A673 (cell line): ENCODE measurements around the gene LCLAT1. TPM values are rescaled to one million over a fixed set of nuclear protein-coding genes. Genes with fewer than 3 reads are reported as not detected.

Experiments used
- BruUV-seq: library from RNA; stranded (reverse); fragments of 400-500 nt; replicated peaks from 2 replicates; lab custom pipeline; 2021; lab: Mats Ljungman, UMichigan
- CTCF ChIA-PET: fragments of 300-600 bp; sonication (Branson Sonifier 250); formaldehyde crosslinking; loops from one replicate; lab custom pipeline; 2022; ENCODE audit warnings: antibody characterized with exemption; lab: Charles Lee
- POLR2A ChIA-PET: fragments of 300-600 bp; sonication (Branson Sonifier 250); formaldehyde crosslinking; loops from one replicate; lab custom pipeline; 2022; ENCODE audit warnings: antibody characterized with exemption; ENCODE audit not compliant: low non-redundant PET; lab: Charles Lee
- DNase-seq: peaks from one replicate; pipeline ENCODE4 v3.0.0-alpha.2; 2015; ENCODE audit warnings: low spot score
- H3K27ac ChIP-seq: fragments of 200-600 bp; sonication (generic); 2 replicates; pipeline ENCODE4 v1.5.1; 2016; ENCODE audit warnings: mixed run types, low read depth, mild to moderate bottlenecking, mixed read lengths, antibody characterized with exemption, low read length; ENCODE audit not compliant: poor library complexity, severe bottlenecking
- H3K27me3 ChIP-seq: fragments of 200-600 bp; sonication (generic); replicated peaks from 2 replicates; pipeline ENCODE4 v1.6.1; 2017; ENCODE audit warnings: mixed run types, low read depth, mild to moderate bottlenecking, mixed read lengths, antibody characterized with exemption, low read length; ENCODE audit not compliant: insufficient read depth, poor library complexity
- H3K36me3 ChIP-seq: fragments of 200-600 bp; sonication (generic); 2 replicates; pipeline ENCODE4 v1.6.1; 2016; ENCODE audit warnings: mixed run types, mild to moderate bottlenecking, mixed read lengths, antibody characterized with exemption, low read length; ENCODE audit not compliant: insufficient read depth, poor library complexity, severe bottlenecking
- H3K4me1 ChIP-seq: fragments of 200-600 bp; sonication (generic); 2 replicates; pipeline ENCODE4 v1.6.1; 2017; ENCODE audit warnings: mixed run types, mild to moderate bottlenecking, mixed read lengths, antibody characterized with exemption, low read length; ENCODE audit not compliant: insufficient read depth, poor library complexity, severe bottlenecking
- H3K4me3 ChIP-seq: fragments of 200-600 bp; sonication (generic); 2 replicates; pipeline ENCODE4 v1.5.1; 2016; ENCODE audit warnings: low read depth, mixed run types, mild to moderate bottlenecking, mixed read lengths, low read length; ENCODE audit not compliant: poor library complexity, severe bottlenecking
- H3K9me3 ChIP-seq: fragments of 200-600 bp; sonication (generic); 2 replicates; pipeline ENCODE4 v1.6.1; 2016; ENCODE audit warnings: mixed run types, low read depth, mild to moderate bottlenecking, mixed read lengths, antibody characterized with exemption, low read length; ENCODE audit not compliant: poor library complexity, severe bottlenecking
- EZH2 ChIP-seq: fragments of 200-600 bp; sonication (generic); IDR thresholded peaks from 2 replicates; pipeline ENCODE4 v1.6.1; 2017; ENCODE audit warnings: borderline replicate concordance, low read depth, mild to moderate bottlenecking, mixed read lengths, antibody characterized with exemption, low read length; ENCODE audit not compliant: poor library complexity, severe bottlenecking
- intact Hi-C: fragments of 100-400 bp; cut with micrococcal nuclease; formaldehyde crosslinking; loops from one replicate; pipeline ENCODE4 v1.10.0; 2022; ENCODE audit not compliant: unreplicated experiment
- total RNA-seq: library from RNA; stranded (reverse); gene quantifications from 2 replicates; pipeline ENCODE4 v1.2.3, GENCODE V29; 2021
- TF ChIP-seq, protein P1 (sequence below): fragments of 300-800, 200-600 bp; sonication (generic); conservative IDR thresholded peaks from 2 replicates; pipeline ENCODE4 v1.5.1; 2017; ENCODE audit warnings: low read depth, mild to moderate bottlenecking, antibody characterized with exemption, low read length, moderate library complexity, mixed read lengths

LCLAT1 gene
- total RNA-seq, 1 experiment from 2014 or later: 35.3 TPM

DNA sequence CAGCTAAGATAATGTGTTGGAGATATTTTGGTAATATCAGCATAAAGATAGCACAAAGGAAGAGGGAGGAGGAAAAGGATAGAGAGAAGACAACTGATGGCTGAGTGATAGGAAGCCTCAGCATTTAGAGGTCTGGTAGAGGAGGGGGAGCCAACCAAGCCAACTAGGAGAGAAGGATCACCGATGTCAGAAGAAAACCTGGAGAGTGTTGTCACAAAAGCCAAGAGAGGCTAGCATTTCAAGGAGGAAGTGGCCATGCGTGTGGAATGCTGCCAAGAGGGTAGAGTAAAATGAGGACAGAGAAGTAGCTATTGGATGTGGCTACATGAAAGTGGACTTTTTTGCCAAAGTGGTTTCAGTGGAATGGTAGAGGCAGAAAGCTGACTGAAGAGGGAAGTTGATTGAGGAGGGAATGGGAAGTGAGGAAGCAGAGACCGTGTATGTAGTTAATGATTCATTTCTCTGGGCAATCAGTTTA is 34.3 kb downstream of the LCLAT1 start:
- ChIA-PET CTCF (no interaction called here), POLR2A (interaction anchor here (0.7 kb wide), 1 partner anchor 85 kb away, joined by 3 read pairs; no protein-coding TSS in a partner anchor)

DNA sequence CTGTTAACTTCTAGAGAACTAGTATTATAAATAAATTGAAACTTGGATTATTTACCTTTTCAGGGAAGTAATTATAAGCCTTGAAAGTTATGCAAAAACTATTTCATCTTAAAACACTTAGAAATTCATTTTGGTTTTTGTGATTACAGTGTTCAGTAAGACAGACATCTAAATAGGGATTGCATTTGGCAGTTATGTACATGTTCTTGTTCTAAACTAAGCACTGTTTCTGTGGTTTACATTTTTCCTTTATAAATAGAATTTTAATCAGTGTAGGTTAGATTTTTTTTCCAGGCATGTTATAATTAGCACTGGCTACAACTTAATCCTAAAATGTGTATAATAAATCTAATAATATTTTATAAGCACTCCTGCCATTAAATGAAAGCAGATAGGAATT is 35.0 kb downstream of the LCLAT1 start:
- BruUV-seq: no TSS peak
- Histone ChIP-seq H3K4me1 (peaks cover 7% of the 10 kb centered on the region), H3K27ac (no peak overlapping the region), H3K36me3 (no peaks in the 10 kb centered on the region), H3K27me3 (no peaks in the 10 kb centered on the region), H3K9me3 (no peaks in the 10 kb centered on the region), H3K4me3 (no peak overlapping the region)
- TF ChIP-seq, protein P1, sequence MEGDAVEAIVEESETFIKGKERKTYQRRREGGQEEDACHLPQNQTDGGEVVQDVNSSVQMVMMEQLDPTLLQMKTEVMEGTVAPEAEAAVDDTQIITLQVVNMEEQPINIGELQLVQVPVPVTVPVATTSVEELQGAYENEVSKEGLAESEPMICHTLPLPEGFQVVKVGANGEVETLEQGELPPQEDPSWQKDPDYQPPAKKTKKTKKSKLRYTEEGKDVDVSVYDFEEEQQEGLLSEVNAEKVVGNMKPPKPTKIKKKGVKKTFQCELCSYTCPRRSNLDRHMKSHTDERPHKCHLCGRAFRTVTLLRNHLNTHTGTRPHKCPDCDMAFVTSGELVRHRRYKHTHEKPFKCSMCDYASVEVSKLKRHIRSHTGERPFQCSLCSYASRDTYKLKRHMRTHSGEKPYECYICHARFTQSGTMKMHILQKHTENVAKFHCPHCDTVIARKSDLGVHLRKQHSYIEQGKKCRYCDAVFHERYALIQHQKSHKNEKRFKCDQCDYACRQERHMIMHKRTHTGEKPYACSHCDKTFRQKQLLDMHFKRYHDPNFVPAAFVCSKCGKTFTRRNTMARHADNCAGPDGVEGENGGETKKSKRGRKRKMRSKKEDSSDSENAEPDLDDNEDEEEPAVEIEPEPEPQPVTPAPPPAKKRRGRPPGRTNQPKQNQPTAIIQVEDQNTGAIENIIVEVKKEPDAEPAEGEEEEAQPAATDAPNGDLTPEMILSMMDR: no peak
- no peak for TF ChIP-seq EZH2
- ChIA-PET CTCF (no interaction called here), POLR2A (interaction anchor here (0.7 kb wide), 1 partner anchor 85 kb away, joined by 3 read pairs; no protein-coding TSS in a partner anchor)
- intact Hi-C loops: no loop called here
- DNase-seq: no peak

More for the DNA sequence above, 34.3 kb downstream of the LCLAT1 start:
- Histone ChIP-seq H3K4me1 (peaks cover 7% of the 10 kb centered on the region), H3K9me3 (no peaks in the 10 kb centered on the region), H3K27ac (no peak overlapping the region), H3K27me3 (no peaks in the 10 kb centered on the region), H3K36me3 (no peaks in the 10 kb centered on the region), H3K4me3 (no peak overlapping the region)
- no peak for TF ChIP-seq EZH2
- TF ChIP-seq, protein P1: no peak
- no peak for DNase-seq
- intact Hi-C loops: no loop called here
- BruUV-seq: no TSS peak

DNA sequence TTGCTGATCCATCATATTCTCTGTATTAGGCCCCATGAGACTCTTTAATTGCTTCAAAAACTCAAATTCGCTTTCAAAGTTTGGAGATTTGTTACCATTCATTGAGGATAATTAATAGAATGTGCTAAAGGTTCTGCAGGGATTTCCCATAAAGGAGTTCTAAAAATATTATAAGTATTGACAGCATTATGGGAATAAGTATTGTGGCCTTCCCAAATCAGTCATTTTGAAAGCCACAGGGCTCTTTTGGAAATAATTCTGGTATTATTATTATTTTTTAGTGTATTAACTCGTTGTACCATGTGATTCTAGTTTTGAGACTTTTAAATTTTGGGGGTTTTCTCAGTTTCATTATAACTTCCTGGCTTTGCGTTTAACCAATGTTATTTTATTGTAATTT is 37.1 kb downstream of the LCLAT1 start:
- ChIA-PET POLR2A (no interaction called here), CTCF (no interaction called here)
- H3K9me3 ChIP-seq: no peaks in the 10 kb centered on the region
- no peak for DNase-seq
- TF ChIP-seq, protein P1: no peak
- TF ChIP-seq EZH2: no peak
- H3K4me3 ChIP-seq: no peak overlapping the region
- H3K27ac ChIP-seq: no peak overlapping the region
- H3K27me3 ChIP-seq: no peaks in the 10 kb centered on the region
- intact Hi-C loops: no loop called here
- no TSS peak for BruUV-seq
- peaks cover 6% of the 10 kb centered on the region for H3K4me1 ChIP-seq
- no peaks in the 10 kb centered on the region for H3K36me3 ChIP-seq
